Liver (tissue), 9 donors: ENCODE results near the gene ATP6V0E2. TPM values are rescaled to one million over a fixed set of nuclear protein-coding genes. Genes with fewer than 3 reads are reported as not detected.

ENCODE experiments used
- DNase-seq: peaks from one replicate; pipeline ENCODE4 v3.0.0-alpha.2; 2017; ENCODE audit warnings: low spot score
- H3K27ac ChIP-seq, 2 donors: one replicate each; pipeline ENCODE4 v1.7.0; 2013; ENCODE audit warnings: inconsistent platforms in 2 of 2, low read length in 2 of 2, control low read depth in 1 of 2, low read depth in 1 of 2, mild to moderate bottlenecking in 1 of 2
- H3K27me3 ChIP-seq, 4 donors: one replicate each; pipeline versions ENCODE4 v1.6.1 to v1.7.0; 2013; ENCODE audit warnings: low read length in 3 of 4, inconsistent platforms in 1 of 4, mild to moderate bottlenecking in 1 of 4, moderate library complexity in 1 of 4; ENCODE audit not compliant: control insufficient read depth in 4 of 4, insufficient read depth in 4 of 4
- H3K36me3 ChIP-seq, 4 donors: one replicate each; pipeline versions ENCODE4 v1.6.1 to v1.7.0; 2013; ENCODE audit warnings: low read length in 3 of 4, mild to moderate bottlenecking in 3 of 4, low read depth in 1 of 4, moderate library complexity in 1 of 4; ENCODE audit not compliant: control insufficient read depth in 4 of 4, insufficient read depth in 3 of 4
- H3K4me1 ChIP-seq, 4 donors: one replicate each; pipeline versions ENCODE4 v1.6.1 to v1.7.0; 2013; ENCODE audit warnings: low read length in 3 of 4, mild to moderate bottlenecking in 3 of 4, moderate library complexity in 1 of 4; ENCODE audit not compliant: control insufficient read depth in 4 of 4, insufficient read depth in 4 of 4
- H3K4me3 ChIP-seq, 3 donors: one replicate each; pipeline versions ENCODE4 v1.6.1 to v1.7.0; 2013; ENCODE audit warnings: low read length in 3 of 3, control low read depth in 1 of 3, low read depth in 1 of 3, mild to moderate bottlenecking in 1 of 3
- H3K9ac ChIP-seq, 2 donors: one replicate each; pipeline ENCODE4 v1.7.0; 2013; ENCODE audit warnings: low read length in 2 of 2, mild to moderate bottlenecking in 2 of 2, moderate library complexity in 2 of 2, control low read depth in 1 of 2, low read depth in 1 of 2
- H3K9me3 ChIP-seq, 4 donors: one replicate each; pipeline versions ENCODE4 v1.6.1 to v1.7.0; 2013; ENCODE audit warnings: low read length in 3 of 4; ENCODE audit not compliant: control insufficient read depth in 4 of 4
- FOXA1 ChIP-seq: IDR thresholded peaks from 2 replicates; pipeline ENCODE4 v1.6.1; 2016; ENCODE audit warnings: antibody characterized with exemption
- HNF4A ChIP-seq, 2 donors: conservative IDR thresholded peaks; 2 replicates each; pipeline ENCODE4 v1.6.1; 2016; ENCODE audit warnings: antibody characterized with exemption in 2 of 2, mild to moderate bottlenecking in 2 of 2
- JUND ChIP-seq, 2 donors: IDR thresholded peaks; 2 replicates each; pipeline ENCODE4 v1.6.1; 2016; ENCODE audit warnings: antibody characterized with exemption in 2 of 2
- NR2F2 ChIP-seq: IDR thresholded peaks from 2 replicates; pipeline ENCODE4 v1.6.1; 2016; ENCODE audit warnings: antibody characterized with exemption
- RAD21 ChIP-seq, 2 donors: IDR thresholded peaks; 2 replicates each; pipeline ENCODE4 v1.6.1; 2016; ENCODE audit warnings: antibody characterized with exemption in 2 of 2, mild to moderate bottlenecking in 2 of 2
- RXRA ChIP-seq, 2 donors: IDR thresholded peaks; 2 replicates each; pipeline ENCODE4 v1.6.1; 2017 to 2018; ENCODE audit warnings: antibody characterized with exemption in 2 of 2, mild to moderate bottlenecking in 1 of 2
- TAF1 ChIP-seq: conservative IDR thresholded peaks from 2 replicates; pipeline ENCODE4 v1.6.1; 2016; ENCODE audit warnings: antibody characterized with exemption, mild to moderate bottlenecking
- WGBS: extraction: QIAGEN DNeasy Blood & Tissue Kit; methylation state at CpG from one replicate; pipeline ENCODE4 v1.1.7; 2013; 5-methylcytosine and 5-hydroxymethylcytosine counted together
- polyA plus RNA-seq, 2 donors: library from polyadenylated mRNA; stranded (reverse) in 1 of 2; unstranded in 1 of 2; fragments of 200-250 nt in 1 of 2; fragments of >200 nt in 1 of 2; fragmentation: Nextera tagmentation in 1 of 2; extraction: Ambion mirVana in 1 of 2; gene quantifications; one replicate each; pipeline versions ENCODE4 v1.2.1 to v1.2.3, GENCODE V29; 2013 to 2015
- total RNA-seq, 2 donors: library from RNA; depleted of rRNA; stranded (reverse); fragments of >200 nt; gene quantifications; one replicate each; pipeline ENCODE4 v1.2.3, GENCODE V29; 2014
- TF ChIP-seq, protein P1 (sequence below): IDR thresholded peaks from 2 replicates; pipeline ENCODE4 v1.6.1; 2016; ENCODE audit warnings: antibody characterized with exemption, mild to moderate bottlenecking
- TF ChIP-seq, protein P2 (sequence below): IDR thresholded peaks from 2 replicates; pipeline ENCODE4 v1.6.1; 2016; ENCODE audit warnings: antibody characterized with exemption
- TF ChIP-seq, protein P3 (sequence below): IDR thresholded peaks from 2 replicates; pipeline ENCODE4 v1.6.1; 2016; ENCODE audit warnings: antibody characterized with exemption
- TF ChIP-seq, protein P4 (sequence below): IDR thresholded peaks from 2 replicates; pipeline ENCODE4 v1.6.1; 2016; ENCODE audit warnings: antibody characterized with exemption
- donor health status: healthy.
- donor health status: healthy.
- donor health status: healthy.
- donor health status: healthy.
- donor health status: healthy.

The ATP6V0E2 gene
- total and polyA plus RNA-seq, 4 donors, result 9.8 to 77.1 (median 47.5) TPM

DNA sequence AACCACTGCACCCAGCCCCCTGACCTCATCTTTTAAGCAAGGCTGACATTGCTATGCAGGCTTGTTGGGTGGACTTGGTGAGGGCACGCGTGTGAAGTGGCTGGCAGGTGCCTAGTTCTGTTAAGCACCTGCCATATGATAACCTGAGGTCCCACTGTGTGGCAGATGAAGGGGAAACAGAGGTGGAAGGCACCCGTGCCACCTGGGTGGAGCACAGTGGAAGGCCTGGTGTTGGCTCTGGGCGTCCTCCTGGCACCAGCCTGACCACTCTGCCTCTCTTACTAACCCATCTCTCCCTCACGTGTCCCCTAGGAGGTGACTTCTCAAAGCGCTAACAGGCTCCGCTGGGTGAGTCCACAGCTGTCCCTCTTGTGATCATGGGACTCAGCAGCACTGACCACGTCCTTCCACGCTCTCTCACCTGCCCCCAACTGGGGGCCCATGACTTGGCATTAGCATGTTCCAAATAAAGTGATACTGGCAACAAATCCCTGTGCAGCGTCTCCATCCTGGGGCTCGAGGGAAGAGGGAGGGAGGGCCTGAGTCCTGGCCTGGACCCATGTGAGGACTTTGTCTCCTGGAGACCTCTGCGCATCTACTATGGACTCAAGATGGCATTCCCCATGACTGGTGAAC is 40.2 kb upstream of the ATP6V0E2 start (continued):
- TF ChIP-seq, protein P1, sequence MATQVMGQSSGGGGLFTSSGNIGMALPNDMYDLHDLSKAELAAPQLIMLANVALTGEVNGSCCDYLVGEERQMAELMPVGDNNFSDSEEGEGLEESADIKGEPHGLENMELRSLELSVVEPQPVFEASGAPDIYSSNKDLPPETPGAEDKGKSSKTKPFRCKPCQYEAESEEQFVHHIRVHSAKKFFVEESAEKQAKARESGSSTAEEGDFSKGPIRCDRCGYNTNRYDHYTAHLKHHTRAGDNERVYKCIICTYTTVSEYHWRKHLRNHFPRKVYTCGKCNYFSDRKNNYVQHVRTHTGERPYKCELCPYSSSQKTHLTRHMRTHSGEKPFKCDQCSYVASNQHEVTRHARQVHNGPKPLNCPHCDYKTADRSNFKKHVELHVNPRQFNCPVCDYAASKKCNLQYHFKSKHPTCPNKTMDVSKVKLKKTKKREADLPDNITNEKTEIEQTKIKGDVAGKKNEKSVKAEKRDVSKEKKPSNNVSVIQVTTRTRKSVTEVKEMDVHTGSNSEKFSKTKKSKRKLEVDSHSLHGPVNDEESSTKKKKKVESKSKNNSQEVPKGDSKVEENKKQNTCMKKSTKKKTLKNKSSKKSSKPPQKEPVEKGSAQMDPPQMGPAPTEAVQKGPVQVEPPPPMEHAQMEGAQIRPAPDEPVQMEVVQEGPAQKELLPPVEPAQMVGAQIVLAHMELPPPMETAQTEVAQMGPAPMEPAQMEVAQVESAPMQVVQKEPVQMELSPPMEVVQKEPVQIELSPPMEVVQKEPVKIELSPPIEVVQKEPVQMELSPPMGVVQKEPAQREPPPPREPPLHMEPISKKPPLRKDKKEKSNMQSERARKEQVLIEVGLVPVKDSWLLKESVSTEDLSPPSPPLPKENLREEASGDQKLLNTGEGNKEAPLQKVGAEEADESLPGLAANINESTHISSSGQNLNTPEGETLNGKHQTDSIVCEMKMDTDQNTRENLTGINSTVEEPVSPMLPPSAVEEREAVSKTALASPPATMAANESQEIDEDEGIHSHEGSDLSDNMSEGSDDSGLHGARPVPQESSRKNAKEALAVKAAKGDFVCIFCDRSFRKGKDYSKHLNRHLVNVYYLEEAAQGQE, result no peak
- no peak for TF ChIP-seq NR2F2

DNA sequence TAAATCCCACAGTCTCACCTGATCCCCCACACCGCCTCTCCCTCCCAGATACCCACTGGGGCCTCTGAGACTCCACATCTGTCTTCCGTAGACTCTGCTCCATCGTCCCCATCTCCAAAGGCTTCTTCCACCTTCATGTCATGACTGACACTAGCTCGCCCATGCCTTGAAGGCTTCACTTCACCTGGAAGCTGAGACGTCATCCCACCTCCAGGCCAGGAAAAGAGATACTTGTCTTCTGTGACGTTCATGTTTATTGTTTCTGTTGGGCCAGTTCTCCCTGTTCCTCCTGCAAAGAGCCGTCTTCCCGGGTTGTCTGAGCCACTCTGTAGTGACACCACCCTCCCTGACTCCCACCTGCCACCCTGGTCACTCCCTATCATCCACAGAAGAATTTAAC is 39.2 kb upstream of the ATP6V0E2 start:
- H3K27me3 ChIP-seq, result no peaks in the 10 kb centered on the region
- H3K4me3 ChIP-seq, result no peak overlapping the region
- H3K27ac ChIP-seq, result no peak overlapping the region
- no peak overlapping the region for H3K9ac ChIP-seq
- DNase-seq, result no peak
- no peaks in the 10 kb centered on the region for H3K36me3 ChIP-seq
- TF ChIP-seq HNF4A (conservative IDR thresholded peaks at IDR 0.05) (no peak), JUND (IDR thresholded peaks at IDR 0.05) (no peak), RAD21 (IDR thresholded peaks at IDR 0.05) (no peak), TAF1 (no peak), FOXA1 (no peak)
- TF ChIP-seq, protein P2, sequence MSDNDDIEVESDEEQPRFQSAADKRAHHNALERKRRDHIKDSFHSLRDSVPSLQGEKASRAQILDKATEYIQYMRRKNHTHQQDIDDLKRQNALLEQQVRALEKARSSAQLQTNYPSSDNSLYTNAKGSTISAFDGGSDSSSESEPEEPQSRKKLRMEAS, result no peak
- TF ChIP-seq, protein P3, sequence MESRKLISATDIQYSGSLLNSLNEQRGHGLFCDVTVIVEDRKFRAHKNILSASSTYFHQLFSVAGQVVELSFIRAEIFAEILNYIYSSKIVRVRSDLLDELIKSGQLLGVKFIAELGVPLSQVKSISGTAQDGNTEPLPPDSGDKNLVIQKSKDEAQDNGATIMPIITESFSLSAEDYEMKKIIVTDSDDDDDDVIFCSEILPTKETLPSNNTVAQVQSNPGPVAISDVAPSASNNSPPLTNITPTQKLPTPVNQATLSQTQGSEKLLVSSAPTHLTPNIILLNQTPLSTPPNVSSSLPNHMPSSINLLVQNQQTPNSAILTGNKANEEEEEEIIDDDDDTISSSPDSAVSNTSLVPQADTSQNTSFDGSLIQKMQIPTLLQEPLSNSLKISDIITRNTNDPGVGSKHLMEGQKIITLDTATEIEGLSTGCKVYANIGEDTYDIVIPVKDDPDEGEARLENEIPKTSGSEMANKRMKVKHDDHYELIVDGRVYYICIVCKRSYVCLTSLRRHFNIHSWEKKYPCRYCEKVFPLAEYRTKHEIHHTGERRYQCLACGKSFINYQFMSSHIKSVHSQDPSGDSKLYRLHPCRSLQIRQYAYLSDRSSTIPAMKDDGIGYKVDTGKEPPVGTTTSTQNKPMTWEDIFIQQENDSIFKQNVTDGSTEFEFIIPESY, result no peak
- TF ChIP-seq, protein P4, sequence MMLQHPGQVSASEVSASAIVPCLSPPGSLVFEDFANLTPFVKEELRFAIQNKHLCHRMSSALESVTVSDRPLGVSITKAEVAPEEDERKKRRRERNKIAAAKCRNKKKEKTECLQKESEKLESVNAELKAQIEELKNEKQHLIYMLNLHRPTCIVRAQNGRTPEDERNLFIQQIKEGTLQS, result no peak
- peaks cover 0 to 13% (median 5%) of the 10 kb centered on the region in 4 donors for H3K4me1 ChIP-seq
- 91% methylated on average over 8 of the region's 8 CpGs for WGBS
- no peaks in the 10 kb centered on the region for H3K9me3 ChIP-seq

DNA sequence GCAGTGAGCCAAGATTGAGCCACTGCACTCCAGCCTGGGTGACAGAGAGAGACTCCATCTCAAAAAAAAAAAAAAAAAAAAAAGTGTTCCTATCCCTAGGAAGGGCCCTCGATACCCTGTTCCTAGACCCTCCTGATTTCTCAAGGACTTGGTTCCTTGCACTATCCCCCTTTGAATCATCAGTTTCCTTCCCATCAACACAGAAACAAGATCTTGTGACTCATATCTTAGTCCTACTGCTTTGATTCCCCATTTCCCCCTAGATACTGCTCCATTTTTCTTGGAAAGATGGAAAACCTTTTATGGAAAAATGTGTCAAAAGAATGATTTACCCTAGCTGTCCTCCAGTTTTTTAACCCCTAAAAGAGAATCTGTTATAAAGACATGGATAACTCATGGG is 37.3 kb upstream of the ATP6V0E2 start:
- Histone ChIP-seq H3K4me1 (peaks cover 0 to 14% (median 5%) of the 10 kb centered on the region in 4 donors), H3K9me3 (no peaks in the 10 kb centered on the region), H3K27ac (no peak overlapping the region), H3K4me3 (no peak overlapping the region), H3K27me3 (no peaks in the 10 kb centered on the region), H3K9ac (no peak overlapping the region), H3K36me3 (no peaks in the 10 kb centered on the region)
- DNase-seq, result no peak
- TF ChIP-seq RXRA (IDR thresholded peaks at IDR 0.05), result no peak
- no peak for TF ChIP-seq RAD21 (IDR thresholded peaks at IDR 0.05)
- WGBS, result 83% methylated on average over 1 of the region's 1 CpG
